ENCODE data around the gene MSANTD7. TPM values are rescaled to one million over a fixed set of nuclear protein-coding genes. Genes with fewer than 3 reads are reported as not detected.

The MSANTD7 gene
- total RNA-seq, 2 experiments from 2014 or later, result 26.2 to 26.9 TPM

GRCh38 chr10:14873090-14873760 lies 35.1 kb downstream of the MSANTD7 start:
- no peaks in the 10 kb centered on the region for H3K27me3 Mint-ChIP-seq
- peaks cover 21% of the 10 kb centered on the region for H3K36me3 ChIP-seq (ENCODE audit: insufficient read depth, low read length)
- TF ChIP-seq, protein P1, sequence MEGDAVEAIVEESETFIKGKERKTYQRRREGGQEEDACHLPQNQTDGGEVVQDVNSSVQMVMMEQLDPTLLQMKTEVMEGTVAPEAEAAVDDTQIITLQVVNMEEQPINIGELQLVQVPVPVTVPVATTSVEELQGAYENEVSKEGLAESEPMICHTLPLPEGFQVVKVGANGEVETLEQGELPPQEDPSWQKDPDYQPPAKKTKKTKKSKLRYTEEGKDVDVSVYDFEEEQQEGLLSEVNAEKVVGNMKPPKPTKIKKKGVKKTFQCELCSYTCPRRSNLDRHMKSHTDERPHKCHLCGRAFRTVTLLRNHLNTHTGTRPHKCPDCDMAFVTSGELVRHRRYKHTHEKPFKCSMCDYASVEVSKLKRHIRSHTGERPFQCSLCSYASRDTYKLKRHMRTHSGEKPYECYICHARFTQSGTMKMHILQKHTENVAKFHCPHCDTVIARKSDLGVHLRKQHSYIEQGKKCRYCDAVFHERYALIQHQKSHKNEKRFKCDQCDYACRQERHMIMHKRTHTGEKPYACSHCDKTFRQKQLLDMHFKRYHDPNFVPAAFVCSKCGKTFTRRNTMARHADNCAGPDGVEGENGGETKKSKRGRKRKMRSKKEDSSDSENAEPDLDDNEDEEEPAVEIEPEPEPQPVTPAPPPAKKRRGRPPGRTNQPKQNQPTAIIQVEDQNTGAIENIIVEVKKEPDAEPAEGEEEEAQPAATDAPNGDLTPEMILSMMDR (IDR thresholded peaks at IDR 0.05), result no peak
- H3K27me3 ChIP-seq (ENCODE audit: control insufficient read depth in 1 of 2, insufficient read depth in 2 of 2, low read length in 2 of 2), result no peaks in the 10 kb centered on the region
- no peak overlapping the region for H3K27ac Mint-ChIP-seq
- no peak overlapping the region for H3K4me3 ChIP-seq (ENCODE audit: low read length)
- ChIA-PET POLR2A (interaction anchor here (0.7 kb wide), 1 partner anchor 35 kb away, joined by 4 read pairs; the partner anchor contains the start of genes CDNF, HSPA14 and MSANTD7), CTCF (interaction anchor here (1.2 kb wide), 1 partner anchor 50 kb away, joined by 3 read pairs; no protein-coding TSS in a partner anchor)
- H3K4me1 ChIP-seq (ENCODE audit: insufficient read depth, low read length), result peaks cover 5% of the 10 kb centered on the region
- ATAC-seq (ENCODE audit: poor library complexity), result no peak
- H3K4me1 Mint-ChIP-seq (ENCODE audit: low read depth), result peaks cover 21% of the 10 kb centered on the region
- H3K27ac ChIP-seq (ENCODE audit: low read depth in 1 of 2, low read length in 2 of 2), result no peak overlapping the region
- no peak overlapping the region for H3K4me3 Mint-ChIP-seq
- peaks cover 35% of the 10 kb centered on the region for H3K36me3 Mint-ChIP-seq (ENCODE audit: low read depth)
- H3K9me3 Mint-ChIP-seq, result no peaks in the 10 kb centered on the region
- no peaks in the 10 kb centered on the region for H3K9me3 ChIP-seq (ENCODE audit: control insufficient read depth in 1 of 2, insufficient read depth in 1 of 2, low read length in 2 of 2)
- DNase-seq, result no peak
- intact Hi-C loops (cut with DNase I, micrococcal nuclease), result no loop called here

DNA sequence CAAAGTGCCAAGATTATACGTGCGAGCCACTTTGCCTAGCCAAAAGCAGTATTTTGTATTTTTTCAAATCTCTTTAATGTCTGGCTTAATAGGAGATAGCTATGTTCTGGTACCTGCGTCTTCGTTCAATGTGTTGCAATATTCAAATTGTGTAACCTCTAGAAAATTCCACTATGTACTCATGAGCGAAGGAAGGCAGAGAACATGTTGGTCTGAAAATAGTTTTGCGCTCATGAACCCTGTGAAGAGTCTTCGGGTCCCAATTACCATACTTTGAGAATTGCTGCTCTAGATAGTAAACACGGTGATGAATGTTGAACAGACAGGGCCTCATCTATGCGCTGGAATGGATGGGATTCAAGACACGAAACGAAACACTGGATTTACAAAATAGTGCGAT lies 37.8 kb downstream of the MSANTD7 start:
- Mint-ChIP-seq H3K4me1 (ENCODE audit: low read depth) (peaks cover 37% of the 10 kb centered on the region), H3K27me3 (no peaks in the 10 kb centered on the region), H3K4me3 (peak overlapping the region; percentile 96), H3K27ac (no peak overlapping the region), H3K36me3 (ENCODE audit: low read depth) (peaks cover 17% of the 10 kb centered on the region), H3K9me3 (no peaks in the 10 kb centered on the region)
- Histone ChIP-seq H3K9me3 (ENCODE audit: control insufficient read depth in 1 of 2, insufficient read depth in 1 of 2, low read length in 2 of 2) (no peaks in the 10 kb centered on the region), H3K27ac (ENCODE audit: low read depth in 1 of 2, low read length in 2 of 2) (no peak overlapping the region), H3K36me3 (ENCODE audit: insufficient read depth, low read length) (peaks cover 2% of the 10 kb centered on the region), H3K27me3 (ENCODE audit: control insufficient read depth in 1 of 2, insufficient read depth in 2 of 2, low read length in 2 of 2) (no peaks in the 10 kb centered on the region), H3K4me3 (ENCODE audit: low read length) (no peak overlapping the region), H3K4me1 (ENCODE audit: insufficient read depth, low read length) (peaks cover 16% of the 10 kb centered on the region)
- DNase-seq, result no peak
- ATAC-seq (ENCODE audit: poor library complexity), result no peak
- TF ChIP-seq, protein P1 (IDR thresholded peaks at IDR 0.05), result no peak
- intact Hi-C loops (cut with DNase I, micrococcal nuclease), result loop anchor here in 1 of 2 experiments (5.0 kb wide), 1 partner anchor 76 kb away; the partner anchor contains the start of gene DCLRE1C
- ChIA-PET POLR2A (interaction anchor here (0.9 to 2.2 kb wide), 2 partner anchors 38 to 222 kb away, joined by 4 to 6 read pairs; partner anchors contain the start of genes CDNF, HSPA14, MSANTD7 and RPP38), CTCF (no interaction called here)

GRCh38 chr10:14876764-14877163 lies 38.7 kb downstream of the MSANTD7 start:
- peak overlapping the region; percentile 21 for H3K27ac Mint-ChIP-seq
- DNase-seq (no peak), ATAC-seq (ENCODE audit: poor library complexity) (no peak)
- intact Hi-C loops (cut with DNase I, micrococcal nuclease), result loop anchor here in 1 of 2 experiments (5.0 kb wide), 1 partner anchor 76 kb away; the partner anchor contains the start of gene DCLRE1C
- no peak overlapping the region for H3K4me3 ChIP-seq (ENCODE audit: low read length)
- peaks cover 11% of the 10 kb centered on the region for H3K36me3 Mint-ChIP-seq (ENCODE audit: low read depth)
- peak overlapping the region; percentile 96 for H3K4me3 Mint-ChIP-seq
- no peaks in the 10 kb centered on the region for H3K27me3 ChIP-seq (ENCODE audit: control insufficient read depth in 1 of 2, insufficient read depth in 2 of 2, low read length in 2 of 2)
- CTCF ChIA-PET, result no interaction called here
- H3K27ac ChIP-seq (ENCODE audit: low read depth in 1 of 2, low read length in 2 of 2), result no peak overlapping the region
- peaks cover 16% of the 10 kb centered on the region for H3K4me1 ChIP-seq (ENCODE audit: insufficient read depth, low read length)
- TF ChIP-seq, protein P1 (IDR thresholded peaks at IDR 0.05), result no peak
- no peaks in the 10 kb centered on the region for H3K27me3 Mint-ChIP-seq
- H3K36me3 ChIP-seq (ENCODE audit: insufficient read depth, low read length), result no peaks in the 10 kb centered on the region
- H3K9me3 Mint-ChIP-seq, result no peaks in the 10 kb centered on the region
- POLR2A ChIA-PET, result interaction anchor here (3.6 kb wide), 1 partner anchor 38 kb away, joined by 63 read pairs; the partner anchor contains the start of genes CDNF, HSPA14 and MSANTD7
- H3K4me1 Mint-ChIP-seq (ENCODE audit: low read depth), result peaks cover 43% of the 10 kb centered on the region
- H3K9me3 ChIP-seq (ENCODE audit: control insufficient read depth in 1 of 2, insufficient read depth in 1 of 2, low read length in 2 of 2), result no peaks in the 10 kb centered on the region

All from CD4-positive, alpha-beta T cell (primary cell).